Skeletal muscle cell (primary cell): ENCODE data around the gene NRXN2.
A peak's percentile ranks its signal among the peaks of the same experiment; 100 is the strongest.

Experiments
- DNase-seq: peaks from one replicate; pipeline ENCODE4 v3.0.0-alpha.2; 2010; ENCODE audit warnings: low read depth
- H3K4me3 ChIP-seq: 2 replicates; pipeline ENCODE4 v1.5.1; 2011; ENCODE audit warnings: low read depth, mild to moderate bottlenecking, control low read depth, low read length, moderate library complexity

Gene NRXN2

DNA sequence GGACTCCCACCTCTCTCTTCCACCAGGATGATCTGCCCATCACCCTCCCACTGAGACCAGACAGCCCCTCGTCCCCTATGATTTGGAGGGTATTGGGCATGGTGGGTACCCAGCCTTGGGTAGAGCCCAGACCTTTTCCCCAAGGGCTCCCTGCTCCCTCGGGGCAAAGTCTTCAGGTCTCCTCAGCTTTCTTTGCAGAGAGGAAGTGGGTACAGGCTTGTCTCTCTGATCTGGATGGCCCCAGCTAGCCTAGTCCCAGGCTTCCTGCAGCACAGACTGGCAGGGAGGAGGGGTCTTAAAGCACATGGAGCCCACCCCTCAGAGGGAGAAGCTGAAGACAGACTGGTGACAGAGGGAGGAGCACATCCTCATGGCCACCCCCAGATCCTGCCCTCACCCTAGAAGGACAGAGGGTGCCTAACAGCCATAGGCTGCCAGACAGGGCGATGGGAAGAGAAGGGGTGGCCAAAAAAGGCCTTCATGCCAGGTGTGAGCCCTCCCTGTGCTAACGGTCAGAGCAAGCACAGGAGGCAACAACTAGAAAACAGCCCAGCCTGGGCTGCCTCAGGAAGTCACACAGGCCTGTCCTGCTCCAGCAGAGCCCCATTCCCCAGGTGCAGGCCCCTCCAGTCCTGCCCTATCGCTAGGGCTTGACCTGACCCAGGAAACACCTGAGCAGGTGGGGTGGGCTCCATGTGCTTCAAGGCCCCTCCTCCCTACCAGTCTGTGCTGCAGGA lies 101.5 kb downstream of the NRXN2 start:
- no peak overlapping the region for H3K4me3 ChIP-seq
- DNase-seq = no peak

GRCh38 chr11:64620381-64620971 lies 102.5 kb downstream of the NRXN2 start:
- no peak for DNase-seq
- no peak overlapping the region for H3K4me3 ChIP-seq

GRCh38 chr11:64619811-64620380 lies 103.1 kb downstream of the NRXN2 start:
- no peak overlapping the region for H3K4me3 ChIP-seq
- peak; percentile 49 for DNase-seq

- H3K4me3 ChIP-seq = no peak overlapping the region
- DNase-seq = no peak
These were observed 103.8 kb downstream of the NRXN2 start for GRCh38 chr11:64619196-64619595.

DNA sequence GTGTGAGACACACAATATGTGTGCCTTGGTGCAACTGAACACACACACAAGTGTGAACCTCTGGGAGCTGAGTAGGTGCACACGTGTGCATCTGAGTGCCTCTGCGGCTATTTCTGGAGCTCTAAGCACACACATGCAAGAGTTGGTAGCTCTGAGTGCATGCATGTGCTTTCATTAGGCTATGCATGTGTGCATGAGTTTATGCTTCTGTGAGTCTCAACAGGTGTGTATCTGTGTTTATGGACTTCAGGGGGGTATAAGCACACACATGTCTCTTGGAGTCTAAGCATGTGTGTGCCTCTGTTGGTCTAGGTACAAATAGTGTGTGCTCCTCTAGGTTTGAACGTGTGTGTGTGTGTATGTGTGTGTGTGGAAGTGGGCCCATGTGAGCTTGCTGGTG lies 106.2 kb downstream of the NRXN2 start:
- no peak overlapping the region for H3K4me3 ChIP-seq
- no peak for DNase-seq

- no peak overlapping the region for H3K4me3 ChIP-seq
- no peak for DNase-seq
These were observed 108.1 kb downstream of the NRXN2 start for GRCh38 chr11:64614917-64615316.

- H3K4me3 ChIP-seq = no peak overlapping the region
- DNase-seq = no peak
These were observed 109.3 kb downstream of the NRXN2 start for GRCh38 chr11:64613648-64614047.

- DNase-seq = no peak
- no peak overlapping the region for H3K4me3 ChIP-seq
These were observed 110.9 kb downstream of the NRXN2 start for GRCh38 chr11:64611869-64612646.

- DNase-seq = no peak
- no peak overlapping the region for H3K4me3 ChIP-seq
These were observed 111.8 kb downstream of the NRXN2 start for GRCh38 chr11:64611176-64611575.

GRCh38 chr11:64610596-64610995 lies 112.4 kb downstream of the NRXN2 start:
- DNase-seq = no peak
- no peak overlapping the region for H3K4me3 ChIP-seq

- no peak for DNase-seq
- no peak overlapping the region for H3K4me3 ChIP-seq
These were observed 113.5 kb downstream of the NRXN2 start for GRCh38 chr11:64609436-64610047.

DNA sequence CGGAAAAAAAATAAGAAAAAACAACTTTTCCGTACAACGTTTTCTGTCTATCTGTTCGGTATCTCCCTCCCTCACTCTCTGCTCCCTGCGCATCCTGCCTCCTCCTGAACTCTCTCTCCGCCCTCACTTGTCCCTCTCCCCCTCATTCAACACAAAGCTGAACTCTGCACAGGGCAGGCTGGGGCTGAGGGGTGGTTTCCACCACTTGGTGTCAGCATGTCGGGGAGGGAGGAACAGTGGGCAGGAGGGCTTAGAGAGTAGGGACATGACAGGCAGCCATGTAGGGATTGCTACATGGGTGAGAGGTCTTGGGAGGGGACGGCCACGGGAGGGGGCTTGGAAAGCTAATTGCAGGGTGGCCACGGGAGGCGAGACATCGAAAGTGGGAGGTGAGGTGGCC lies 114.4 kb downstream of the NRXN2 start:
- DNase-seq = no peak
- no peak overlapping the region for H3K4me3 ChIP-seq

DNA sequence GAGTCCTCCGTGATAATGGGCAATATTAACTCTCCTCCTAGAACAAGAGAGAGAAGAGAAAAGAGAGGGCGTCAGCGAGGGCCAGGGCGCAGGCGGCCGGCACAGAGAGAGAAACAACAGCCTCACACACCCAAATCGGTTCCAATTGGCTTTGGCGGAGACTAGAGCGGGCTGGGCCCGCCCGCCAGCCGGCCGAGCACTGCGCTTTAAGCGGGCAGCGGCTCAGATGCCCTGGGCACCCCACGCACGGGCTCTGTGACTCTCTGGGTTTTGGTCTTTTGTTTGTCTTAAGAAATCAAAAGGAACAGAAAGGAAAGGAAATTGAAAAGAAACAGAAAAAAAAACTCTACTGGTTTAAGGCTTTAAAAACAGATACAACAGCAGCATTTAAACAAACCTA lies 115.0 kb downstream of the NRXN2 start:
- no peak for DNase-seq
- H3K4me3 ChIP-seq = no peak overlapping the region

DNA sequence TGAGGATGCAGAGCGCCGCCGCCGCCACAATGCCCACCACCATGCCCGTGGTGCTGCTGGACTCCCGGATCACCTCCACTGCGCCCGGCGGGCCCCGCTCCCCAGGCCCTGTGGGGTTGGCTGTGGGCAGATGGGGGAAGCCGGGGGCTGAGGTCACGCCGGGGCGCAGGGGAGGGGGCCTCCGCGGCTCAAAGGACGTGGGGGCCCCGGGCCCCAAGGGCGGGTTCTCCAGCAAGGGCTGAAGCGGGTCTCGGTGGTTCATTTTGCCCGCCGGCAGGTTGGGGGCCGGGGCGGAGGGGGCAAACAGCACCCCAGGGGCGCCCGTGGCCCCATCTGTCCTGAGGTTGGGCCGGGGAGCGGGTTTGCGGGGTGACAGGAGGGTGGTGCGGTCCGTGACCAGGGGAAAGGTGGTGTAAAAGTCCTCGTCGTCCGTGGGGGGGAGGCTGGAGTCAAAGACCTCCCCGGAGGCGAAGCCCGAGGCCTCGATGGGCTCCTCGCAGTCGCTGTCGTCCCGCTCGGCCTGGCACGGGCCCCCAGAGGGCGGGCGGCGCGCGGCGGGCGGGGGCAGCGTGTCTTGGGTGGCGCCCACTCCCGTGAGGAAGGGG lies 115.5 kb downstream of the NRXN2 start:
- no peak for DNase-seq
- no peak overlapping the region for H3K4me3 ChIP-seq

- H3K4me3 ChIP-seq = no peak overlapping the region
- no peak for DNase-seq
These were observed 116.1 kb downstream of the NRXN2 start for GRCh38 chr11:64606796-64607380.

DNA sequence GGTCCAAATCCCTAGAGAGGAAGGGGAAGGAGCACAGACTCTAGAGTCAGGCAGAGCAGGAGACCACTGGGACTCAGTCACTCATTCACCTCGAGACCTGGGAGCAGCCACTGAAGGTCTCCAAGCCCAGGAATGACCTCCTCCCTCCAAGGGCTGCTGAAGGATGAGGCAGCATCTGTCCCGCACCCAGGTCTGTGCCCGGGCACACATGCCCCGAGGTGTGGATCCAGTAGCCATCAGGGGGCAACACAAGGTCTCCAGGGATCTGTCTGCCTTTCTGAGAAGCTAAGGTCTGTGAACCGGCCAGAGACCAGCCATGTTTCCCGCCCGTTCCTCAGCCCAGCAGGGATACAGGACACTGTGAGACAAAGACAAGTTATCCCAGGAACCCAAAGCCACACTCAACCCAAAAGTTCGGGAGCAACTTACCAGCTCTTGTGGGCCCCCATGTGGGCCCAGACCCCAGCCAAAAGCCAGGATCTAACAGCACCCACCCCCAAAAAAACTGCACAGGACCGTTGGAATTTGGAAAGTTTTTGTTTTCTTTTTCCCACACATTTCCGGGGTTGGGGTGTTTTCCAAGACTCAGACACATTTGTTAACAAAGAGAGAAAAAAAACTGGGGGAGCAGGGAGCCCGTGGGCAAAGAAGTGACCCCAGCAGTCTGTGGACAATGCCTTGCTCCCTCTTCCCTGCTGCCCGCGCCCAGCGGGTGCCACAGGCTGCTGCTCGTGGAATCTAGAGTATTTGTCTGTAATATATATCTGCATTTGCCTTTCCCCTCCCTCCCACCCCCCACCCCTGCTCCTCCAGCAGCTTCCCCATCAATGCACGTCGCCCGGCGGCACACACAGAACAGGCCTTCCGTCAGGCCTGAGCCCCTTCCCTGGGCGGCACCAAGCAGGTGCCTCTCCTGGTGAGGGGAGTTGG lies 117.1 kb downstream of the NRXN2 start:
- no peak overlapping the region for H3K4me3 ChIP-seq
- DNase-seq = no peak

DNA sequence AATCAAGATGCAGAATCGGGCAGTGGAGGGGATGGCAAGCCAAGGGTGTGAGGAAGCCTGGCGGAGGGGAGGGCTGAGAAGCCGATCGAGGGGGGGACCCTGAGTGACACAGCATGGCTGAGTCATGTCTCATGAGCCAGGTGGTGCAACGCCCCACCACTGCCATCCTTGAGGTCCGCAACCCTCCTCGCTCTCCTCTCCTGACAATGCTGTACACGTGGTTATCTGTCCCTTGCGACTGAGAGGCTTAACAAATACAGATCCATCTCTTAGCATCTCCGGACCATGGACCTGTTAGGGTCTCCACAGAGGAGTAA lies 117.8 kb downstream of the NRXN2 start:
- no peak overlapping the region for H3K4me3 ChIP-seq
- no peak for DNase-seq

GRCh38 chr11:64604458-64605243 lies 118.3 kb downstream of the NRXN2 start:
- no peak overlapping the region for H3K4me3 ChIP-seq
- DNase-seq = no peak
